Fibroblast of lung (primary cell): ENCODE measurements around the gene SARM1. TPM values are rescaled to one million over a fixed set of nuclear protein-coding genes. Genes with fewer than 3 reads are reported as not detected.
"Not testable (repeated sequence)": the region's sequence is repeated elsewhere in the genome, so short reads cannot be mapped to it uniquely, and the experiment has no call there.

Experiments used
- DNase-seq, 2 donors: peaks; one replicate each; pipeline versions ENCODE4 v3.0.0 to v3.0.0-alpha.2; 2010; ENCODE audit warnings: low read depth in 2 of 2
- H2AFZ ChIP-seq: 2 replicates; pipeline ENCODE4 v1.5.1; 2012; ENCODE audit warnings: low read length, control low read depth, inconsistent platforms
- H3K27ac ChIP-seq: 2 replicates; pipeline ENCODE4 v1.5.1; 2011; ENCODE audit warnings: low read length, control low read depth; ENCODE audit not compliant: insufficient read depth
- H3K27me3 ChIP-seq: 2 replicates; pipeline ENCODE4 v1.5.1; 2011; ENCODE audit warnings: mild to moderate bottlenecking, low read length; ENCODE audit not compliant: control insufficient read depth, insufficient read depth
- H3K36me3 ChIP-seq: 2 replicates; pipeline ENCODE4 v1.5.1; 2011; ENCODE audit warnings: low read length; ENCODE audit not compliant: control insufficient read depth, insufficient read depth
- H3K4me1 ChIP-seq: 2 replicates; pipeline ENCODE4 v1.5.1; 2011; ENCODE audit warnings: low read length; ENCODE audit not compliant: control insufficient read depth, insufficient read depth; ENCODE audit errors: extremely low read depth
- H3K4me2 ChIP-seq: 2 replicates; pipeline ENCODE4 v1.5.1; 2011; ENCODE audit warnings: low read length, control low read depth; ENCODE audit not compliant: insufficient read depth; ENCODE audit errors: extremely low read depth
- H3K4me3 ChIP-seq, 4 experiments: fragments of 200-600 bp in 1 of 4; sonication (generic) in 1 of 4; replicated peaks in 1 of 4; 2 replicates each; pipeline ENCODE4 v1.5.1; 2011 to 2016; ENCODE audit warnings: low read length in 4 of 4, low read depth in 3 of 4, mild to moderate bottlenecking in 3 of 4, control low read depth in 2 of 4, inconsistent platforms in 1 of 4, mixed read lengths in 1 of 4; ENCODE audit not compliant: insufficient read depth in 1 of 4; ENCODE audit errors: control extremely low read depth in 1 of 4
- H3K79me2 ChIP-seq: 2 replicates; pipeline ENCODE4 v1.5.1; 2012; ENCODE audit warnings: mild to moderate bottlenecking, low read length, inconsistent platforms; ENCODE audit not compliant: control insufficient read depth, insufficient read depth
- H3K9ac ChIP-seq: 2 replicates; pipeline ENCODE4 v1.5.1; 2011; ENCODE audit warnings: mild to moderate bottlenecking, low read length, control low read depth; ENCODE audit not compliant: insufficient read depth
- H3K9me3 ChIP-seq: 2 replicates; pipeline ENCODE4 v1.5.1; 2012; ENCODE audit warnings: low read depth, low read length; ENCODE audit not compliant: control insufficient read depth, insufficient read depth
- H4K20me1 ChIP-seq: 2 replicates; pipeline ENCODE4 v1.5.1; 2011; ENCODE audit warnings: low read length; ENCODE audit not compliant: control insufficient read depth, insufficient read depth; ENCODE audit errors: extremely low read depth
- CTCF ChIP-seq, 2 donors: IDR thresholded peaks in 1 of 2; conservative IDR thresholded peaks in 1 of 2; 1 replicate in 1 of 2; 2 replicates in 1 of 2; pipeline ENCODE4 v1.5.1; 2011 to 2012; ENCODE audit warnings: low read length in 2 of 2, control low read depth in 1 of 2, inconsistent platforms in 1 of 2, low read depth in 1 of 2, mild to moderate bottlenecking in 1 of 2
- EZH2 ChIP-seq: IDR thresholded peaks from 2 replicates; pipeline ENCODE4 v1.5.1; 2012; ENCODE audit warnings: low read length, control low read depth, mild to moderate bottlenecking; ENCODE audit errors: missing control alignments
- polyA plus RNA-seq, 2 donors: library from polyadenylated mRNA; depleted of rRNA in 1 of 2; stranded (reverse) in 1 of 2; unstranded in 1 of 2; fragments of >200 nt; gene quantifications; 2 replicates each; pipeline ENCODE4 v1.2.1, GENCODE V29; 2011 to 2012; ENCODE audit warnings: missing spikeins in 1 of 2
- total RNA-seq: library from RNA; depleted of rRNA; stranded (reverse); fragments of >200 nt; gene quantifications from 2 replicates; pipeline ENCODE4 v1.2.1, GENCODE V29; 2014

Gene SARM1
- total and polyA plus RNA-seq, 2 donors (not counting 1 experiment from before 2014, with no cell fraction given), result 3.1 to 10.8 TPM

- TF ChIP-seq EZH2 (no peak), CTCF (conservative IDR thresholded peaks at IDR 0.05 in 1 of 2, IDR thresholded peaks at IDR 0.05 in 1 of 2; ENCODE audit: low read depth in 1 of 2, low read length in 2 of 2) (peak; percentile 21 to 32)
- Histone ChIP-seq H3K36me3 (no peaks in the 10 kb centered on the region), H4K20me1 (no peaks in the 10 kb centered on the region), H3K4me3 (no peak overlapping the region), H3K79me2 (no peaks in the 10 kb centered on the region), H3K27ac (no peak overlapping the region), H3K9me3 (no peaks in the 10 kb centered on the region), H3K27me3 (no peaks in the 10 kb centered on the region), H2AFZ (no peak overlapping the region), H3K4me2 (no peak overlapping the region), H3K9ac (no peak overlapping the region), H3K4me1 (no peaks in the 10 kb centered on the region)
- no peak for DNase-seq
Observed at GRCh38 chr17:28426081-28426519, 54.6 kb downstream of the SARM1 start.

- TF ChIP-seq EZH2, result no peak
- Histone ChIP-seq H3K79me2 (no peaks in the 10 kb centered on the region), H3K4me2 (no peak overlapping the region), H3K36me3 (no peaks in the 10 kb centered on the region), H3K9me3 (no peaks in the 10 kb centered on the region), H3K4me3 (no peak overlapping the region), H2AFZ (no peak overlapping the region), H3K4me1 (no peaks in the 10 kb centered on the region), H3K27me3 (no peaks in the 10 kb centered on the region), H3K9ac (no peak overlapping the region), H4K20me1 (no peaks in the 10 kb centered on the region), H3K27ac (no peak overlapping the region)
- peak in 1 of 2 donors; percentile 60 for DNase-seq
Observed at GRCh38 chr17:28427371-28427770, 55.9 kb downstream of the SARM1 start.

- H3K27me3 ChIP-seq, H2AFZ ChIP-seq, H3K4me3 ChIP-seq, DNase-seq, H3K9ac ChIP-seq, H3K4me1 ChIP-seq, H4K20me1 ChIP-seq, H3K36me3 ChIP-seq, H3K79me2 ChIP-seq, H3K27ac ChIP-seq, H3K9me3 ChIP-seq, H3K4me2 ChIP-seq: not testable (repeated sequence)
Observed at GRCh38 chr17:28427982-28428381, 56.5 kb downstream of the SARM1 start.

- no peak for TF ChIP-seq EZH2
- TF ChIP-seq CTCF (conservative IDR thresholded peaks at IDR 0.05 in 1 of 2, IDR thresholded peaks at IDR 0.05 in 1 of 2; ENCODE audit: low read depth in 1 of 2, low read length in 2 of 2), result no peak
- H2AFZ ChIP-seq, result no peak overlapping the region
Observed at GRCh38 chr17:28433721-28434120, 62.2 kb downstream of the SARM1 start.

GRCh38 chr17:28434326-28434725, 62.8 kb downstream of the SARM1 start:
- not testable (repeated sequence) for H3K9me3 ChIP-seq, H3K9ac ChIP-seq, H3K36me3 ChIP-seq, H3K4me1 ChIP-seq, H3K27me3 ChIP-seq, DNase-seq, H2AFZ ChIP-seq, H3K4me3 ChIP-seq, H3K79me2 ChIP-seq, H3K27ac ChIP-seq, H4K20me1 ChIP-seq, H3K4me2 ChIP-seq

More at GRCh38 chr17:28433721-28434120, 62.2 kb downstream of the SARM1 start:
- Histone ChIP-seq H3K9me3 (no peaks in the 10 kb centered on the region), H4K20me1 (no peaks in the 10 kb centered on the region), H3K79me2 (no peaks in the 10 kb centered on the region), H3K27ac (no peak overlapping the region), H3K9ac (no peak overlapping the region), H3K4me2 (no peak overlapping the region), H3K27me3 (no peaks in the 10 kb centered on the region), H3K36me3 (no peaks in the 10 kb centered on the region), H3K4me1 (no peaks in the 10 kb centered on the region), H3K4me3 (no peak overlapping the region)
- DNase-seq, result no peak
